ENCODE data around the gene FTSJ3.

Gene FTSJ3

GRCh38 chr17:63843387-63843888, 16.0 kb upstream of the FTSJ3 start:
- DNase-seq, result peak; percentile 88

DNA sequence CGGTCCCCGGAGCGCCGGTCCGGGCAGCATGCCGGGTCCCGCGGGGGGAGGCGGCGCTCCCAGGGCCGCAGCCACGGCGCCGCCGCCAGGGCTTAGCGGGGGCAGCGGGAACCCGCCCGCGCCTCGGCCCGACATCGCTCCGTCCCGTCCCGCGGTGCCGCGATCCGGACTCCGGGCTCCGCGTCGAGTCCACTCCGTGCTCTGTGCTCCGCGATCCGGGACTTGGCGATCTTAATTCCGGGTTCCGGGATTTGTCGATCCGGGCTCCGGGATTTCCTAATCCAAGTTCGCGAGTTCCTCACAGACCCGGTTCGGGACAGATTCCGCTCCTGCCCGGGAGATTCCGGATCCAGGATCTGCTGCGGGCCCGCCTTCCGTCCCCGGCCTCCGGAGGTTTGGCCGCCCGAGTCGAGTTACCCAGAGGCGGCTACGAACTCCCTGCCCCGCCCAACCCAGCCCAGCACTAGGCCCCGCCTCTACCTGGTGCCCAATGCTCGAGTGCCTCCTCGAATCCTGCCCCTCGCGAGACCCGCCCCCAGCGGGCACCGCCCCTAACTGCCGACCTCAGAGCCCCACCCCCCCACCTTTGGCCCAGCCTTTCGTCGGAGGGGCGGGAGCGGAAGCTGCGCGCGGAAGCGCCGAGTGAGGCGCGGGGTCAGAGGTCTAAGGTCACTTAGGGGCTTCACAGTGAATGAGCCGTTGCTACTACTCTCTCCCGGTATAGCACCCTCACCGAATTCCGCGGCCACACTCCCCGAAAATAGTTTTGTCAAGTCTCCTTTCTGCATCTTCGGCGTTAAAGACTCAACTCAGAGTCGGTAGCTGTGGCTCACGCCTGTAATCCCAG, 15.3 kb upstream of the FTSJ3 start, which contains the start of gene SMARCD2:
Gene SMARCD2 (minus strand): TSS at position 146 of the 847 bp plus-strand sequence. CDS start 11 bp downstream, at position 135.
- peak; percentile 92 for DNase-seq

DNA sequence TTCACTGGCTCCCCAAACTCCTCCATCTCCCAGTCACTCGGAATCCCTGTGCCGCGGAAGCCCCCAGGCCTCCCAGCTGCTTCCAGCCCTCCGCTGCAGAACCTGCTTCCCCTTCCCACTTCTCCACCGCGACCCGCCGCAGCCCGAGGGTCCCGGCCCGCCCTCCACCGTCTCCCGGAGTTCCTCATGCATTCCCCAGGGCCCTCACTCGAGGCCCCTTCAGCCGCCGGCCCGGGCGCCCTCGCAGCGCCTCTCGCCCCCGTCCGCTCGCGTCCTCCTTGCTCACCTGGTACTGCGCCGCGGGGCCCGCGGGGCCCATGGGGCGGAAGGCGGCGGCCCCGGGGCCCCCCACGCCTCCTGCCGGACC, 14.7 kb upstream of the FTSJ3 start:
- DNase-seq, result no peak

- DNase-seq, result no peak
Observed at GRCh38 chr17:63841350-63842172, 14.1 kb upstream of the FTSJ3 start.

- no peak for DNase-seq
Observed at GRCh38 chr17:63840591-63841349, 13.3 kb upstream of the FTSJ3 start.

- DNase-seq, result no peak
Observed at GRCh38 chr17:63838631-63839171, 11.2 kb upstream of the FTSJ3 start.

GRCh38 chr17:63837962-63838600, 10.6 kb upstream of the FTSJ3 start:
- DNase-seq, result no peak

DNA sequence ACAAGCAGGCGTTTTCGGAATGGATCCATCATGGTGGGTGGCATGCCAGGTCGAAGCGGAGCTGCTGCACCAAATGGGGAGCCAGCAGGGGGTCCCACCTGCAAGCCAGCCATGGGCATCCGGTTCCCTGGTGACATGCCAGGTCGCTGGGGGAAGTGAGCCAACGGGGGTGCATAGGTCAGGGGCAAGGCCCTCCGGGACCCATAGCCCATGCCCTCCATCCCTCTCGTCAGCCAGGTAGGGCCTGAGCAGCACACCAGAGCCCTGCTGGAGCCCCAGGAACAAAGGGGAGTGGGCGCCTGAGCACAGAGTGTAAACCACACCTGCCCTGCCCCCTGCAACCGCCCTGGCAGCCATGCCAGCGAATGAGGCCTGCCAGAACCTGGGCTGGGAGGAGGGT, 10.0 kb upstream of the FTSJ3 start:
- DNase-seq, result no peak

DNA sequence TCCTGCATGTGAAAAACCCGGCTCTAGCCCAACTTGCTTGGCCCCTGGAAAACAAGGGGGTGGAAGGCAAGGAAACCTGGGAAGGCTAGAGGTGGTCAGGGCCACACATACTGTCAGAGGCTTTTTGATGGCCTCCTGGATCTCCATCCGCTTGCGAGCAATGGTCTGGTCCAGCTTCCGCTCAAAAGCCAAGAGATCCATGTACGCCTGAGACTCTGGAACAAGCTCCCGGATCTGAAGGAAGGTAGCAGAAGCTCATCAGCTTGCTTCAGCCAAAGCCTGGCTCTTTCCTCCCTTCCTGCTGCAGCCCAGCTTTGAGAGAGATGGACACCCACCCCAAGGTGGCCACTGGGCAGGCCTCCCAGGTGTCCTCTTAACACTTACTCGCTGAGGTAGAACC, 9.3 kb upstream of the FTSJ3 start:
- DNase-seq, result no peak

GRCh38 chr17:63835167-63835720, 7.8 kb upstream of the FTSJ3 start:
- no peak for DNase-seq

- peak; percentile 64 for DNase-seq
Observed at GRCh38 chr17:63834431-63835166, 7.1 kb upstream of the FTSJ3 start.

GRCh38 chr17:63833741-63834373, 6.4 kb upstream of the FTSJ3 start:
- DNase-seq, result no peak

- no peak for DNase-seq
Observed at GRCh38 chr17:63833026-63833740, 5.7 kb upstream of the FTSJ3 start.

DNA sequence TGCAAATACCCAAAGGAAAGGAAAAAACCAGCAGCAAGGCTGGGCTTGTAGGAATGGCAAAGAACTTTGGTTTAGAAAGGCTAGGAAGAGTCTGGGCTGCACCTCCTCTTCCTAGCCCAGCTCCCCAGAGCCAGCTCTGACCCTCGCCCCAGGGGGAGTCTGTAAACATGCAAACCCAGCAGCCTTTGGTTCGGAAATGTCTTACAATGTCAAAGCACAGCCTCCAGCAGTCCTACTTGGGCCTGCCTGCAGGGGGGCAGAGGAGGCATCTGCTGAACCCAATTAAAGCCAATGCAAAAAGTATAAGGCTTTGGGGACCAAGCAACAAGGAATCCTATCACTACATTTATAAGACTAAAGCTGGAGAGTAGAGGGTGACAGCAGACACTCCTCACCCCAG, 5.0 kb upstream of the FTSJ3 start:
- no peak for DNase-seq

- no peak for DNase-seq
Observed at GRCh38 chr17:63832014-63832413, 4.6 kb upstream of the FTSJ3 start.

DNA sequence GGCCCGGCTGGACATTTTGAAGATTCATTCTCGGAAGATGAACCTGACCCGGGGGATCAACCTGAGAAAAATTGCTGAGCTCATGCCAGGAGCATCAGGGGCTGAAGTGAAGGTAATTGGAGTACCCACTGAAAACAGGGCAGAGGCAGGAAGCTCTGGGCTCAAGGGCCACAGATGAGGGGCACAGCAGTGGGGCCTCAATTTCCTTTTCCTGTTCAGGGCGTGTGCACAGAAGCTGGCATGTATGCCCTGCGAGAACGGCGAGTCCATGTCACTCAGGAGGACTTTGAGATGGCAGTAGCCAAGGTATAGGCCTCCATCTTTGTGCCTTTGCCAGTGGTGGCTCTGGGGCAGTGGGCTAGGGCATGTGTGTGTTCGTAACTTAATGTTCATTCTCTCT, 4.0 kb upstream of the FTSJ3 start:
- no peak for DNase-seq

DNA sequence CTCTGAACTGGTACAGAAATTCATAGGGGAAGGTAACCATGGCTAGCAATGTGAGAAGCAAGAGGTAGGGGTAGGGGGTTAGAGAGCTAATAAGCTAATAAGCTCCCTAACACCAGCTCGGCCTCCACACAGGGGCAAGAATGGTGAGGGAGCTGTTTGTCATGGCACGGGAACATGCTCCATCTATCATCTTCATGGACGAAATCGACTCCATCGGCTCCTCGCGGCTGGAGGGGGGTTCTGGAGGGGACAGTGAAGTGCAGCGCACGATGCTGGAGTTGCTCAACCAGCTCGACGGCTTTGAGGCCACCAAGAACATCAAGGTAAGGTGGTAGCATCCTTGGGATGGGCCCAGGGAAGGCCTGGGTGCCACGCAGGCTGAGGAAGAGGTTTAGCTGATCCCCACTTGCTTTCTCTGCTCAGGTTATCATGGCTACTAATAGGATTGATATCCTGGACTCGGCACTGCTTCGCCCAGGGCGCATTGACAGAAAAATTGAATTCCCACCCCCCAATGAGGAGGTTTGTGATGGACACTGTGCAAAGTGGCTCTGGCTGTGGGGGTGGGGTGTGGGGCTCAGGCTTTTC, 3.5 kb upstream of the FTSJ3 start:
- no peak for DNase-seq

GRCh38 chr17:63830278-63830677, 2.8 kb upstream of the FTSJ3 start:
- DNase-seq, result no peak

GRCh38 chr17:63828936-63829335, 1.5 kb upstream of the FTSJ3 start:
- DNase-seq, result no peak

DNA sequence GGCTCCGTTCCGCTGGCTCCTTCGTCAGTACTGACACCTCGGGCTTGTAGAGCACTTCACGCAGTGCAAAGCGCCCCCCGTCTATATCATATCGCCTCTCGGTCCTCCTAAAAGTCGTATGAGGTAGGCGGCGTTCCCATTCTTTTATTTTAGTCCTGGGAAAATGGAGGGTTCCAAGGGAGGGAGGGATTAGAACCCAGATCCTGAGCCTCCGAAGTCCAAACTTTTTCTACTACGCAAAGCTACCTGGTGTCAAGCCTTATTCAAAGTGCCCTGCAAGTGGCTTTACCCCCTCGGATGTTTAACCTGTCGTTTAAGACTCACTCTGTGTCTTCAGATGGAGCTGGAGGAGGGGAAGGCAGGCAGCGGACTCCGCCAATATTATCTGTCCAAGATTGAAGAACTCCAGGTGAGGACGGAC, 348 bp upstream of the FTSJ3 start:
- no peak for DNase-seq

Data from GF-D8 (cell line).